IPS-20b (cell line): ENCODE results near the gene PPA2.
"Not testable (repeated sequence)": the region's sequence is repeated elsewhere in the genome, so short reads cannot be mapped to it uniquely, and the experiment has no call there.

Experiments used
- H3K27ac ChIP-seq: one replicate; pipeline ENCODE4 v1.5.1; 2013; ENCODE audit warnings: low read length
- H3K27me3 ChIP-seq: 2 replicates; pipeline ENCODE4 v1.6.1; 2013; ENCODE audit warnings: mild to moderate bottlenecking, low read length, inconsistent platforms; ENCODE audit not compliant: insufficient read depth
- H3K36me3 ChIP-seq: 2 replicates; pipeline ENCODE4 v1.6.1; 2013; ENCODE audit warnings: low read depth, mild to moderate bottlenecking, inconsistent platforms, low read length, moderate library complexity; ENCODE audit not compliant: insufficient read depth
- H3K4me1 ChIP-seq: 2 replicates; pipeline ENCODE4 v1.6.1; 2013; ENCODE audit warnings: mild to moderate bottlenecking, control low read depth, inconsistent platforms, low read length, moderate library complexity; ENCODE audit not compliant: insufficient read depth
- H3K4me3 ChIP-seq: 2 replicates; pipeline ENCODE4 v1.5.1; 2013; ENCODE audit warnings: mild to moderate bottlenecking, low read length, inconsistent platforms
- H3K9ac ChIP-seq: 2 replicates; pipeline ENCODE4 v1.6.1; 2013; ENCODE audit warnings: low read depth, mild to moderate bottlenecking, inconsistent platforms, low read length, moderate library complexity
- H3K9me3 ChIP-seq: 2 replicates; pipeline ENCODE4 v1.6.1; 2013; ENCODE audit warnings: mild to moderate bottlenecking, low read depth, low read length, inconsistent platforms; ENCODE audit not compliant: insufficient read depth

Gene PPA2

DNA sequence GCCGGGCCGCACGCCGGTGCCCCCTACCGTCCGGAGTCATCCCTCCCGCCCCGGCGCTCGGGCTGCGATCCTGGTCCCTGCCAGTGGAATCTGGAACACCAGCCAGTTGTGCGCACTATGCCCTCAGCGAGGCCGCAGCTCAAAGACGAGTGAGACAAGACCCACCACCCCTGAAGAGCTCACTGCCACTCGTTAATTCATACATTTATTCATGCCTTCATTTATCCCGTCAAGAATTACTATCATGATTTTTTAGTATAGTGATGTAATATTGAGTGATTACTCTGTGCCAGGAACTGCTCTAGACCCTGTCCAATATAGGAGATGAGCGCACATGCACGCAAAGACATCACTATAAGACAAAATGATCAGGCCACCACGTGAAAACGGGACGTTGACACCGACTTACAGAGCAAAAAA lies 247 bp upstream of the PPA2 start:
- H3K4me1 ChIP-seq: peaks cover 11% of the 10 kb centered on the region
- peaks cover 25% of the 10 kb centered on the region for H3K27me3 ChIP-seq
- no peak overlapping the region for H3K27ac ChIP-seq
- H3K9ac ChIP-seq: peak overlapping the region; percentile 95; the same call in 1 of the 2 replicates
- H3K4me3 ChIP-seq: peak overlapping the region; percentile 93; the same call in 1 of the 2 replicates
- 0 out of 2 replicates have a peak, but pooled peaks cover 3% of the 10 kb centered on the region for H3K36me3 ChIP-seq
- H3K9me3 ChIP-seq: no peaks in the 10 kb centered on the region

GRCh38 chr4:105472871-105473323 lies 965 bp downstream of the PPA2 start:
- Histone ChIP-seq H3K9me3 (no peaks in the 10 kb centered on the region), H3K4me1 (peaks cover 11% of the 10 kb centered on the region), H3K9ac (peak overlapping the region; percentile 95), H3K36me3 (0 out of 2 replicates have a peak, but pooled peaks cover 3% of the 10 kb centered on the region), H3K27ac (peak overlapping the region; percentile 85), H3K4me3 (peak overlapping the region; percentile 93), H3K27me3 (peaks cover 25% of the 10 kb centered on the region)

DNA sequence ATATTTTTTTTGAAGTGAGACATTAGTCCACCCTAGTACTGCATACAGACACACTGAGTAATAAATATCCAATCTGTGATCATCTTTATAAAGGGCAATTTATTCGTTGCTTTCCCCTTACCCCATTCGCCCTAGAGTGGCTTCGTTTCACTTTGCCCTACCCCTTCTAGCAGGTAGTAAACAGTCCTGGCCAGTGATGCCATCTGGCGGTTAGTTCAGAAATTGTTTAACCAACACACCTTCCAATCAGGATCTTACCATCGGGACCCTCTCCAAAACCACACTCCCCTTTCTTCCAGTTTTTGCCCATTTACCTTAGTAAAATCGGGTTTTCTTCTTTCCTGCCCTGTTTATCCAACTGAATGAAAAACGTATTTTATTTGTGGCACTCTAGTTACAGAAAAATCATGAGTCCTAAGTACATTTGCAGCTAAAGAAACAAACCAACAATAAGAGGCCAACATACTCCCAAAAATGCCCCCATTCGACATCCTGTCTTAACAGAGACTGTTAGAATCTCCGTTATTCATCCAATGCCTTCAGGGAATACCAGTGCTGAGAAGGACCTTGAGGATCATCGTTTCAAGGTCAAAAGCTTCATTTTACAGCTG lies 2.2 kb downstream of the PPA2 start:
- no peak overlapping the region for H3K27ac ChIP-seq

DNA sequence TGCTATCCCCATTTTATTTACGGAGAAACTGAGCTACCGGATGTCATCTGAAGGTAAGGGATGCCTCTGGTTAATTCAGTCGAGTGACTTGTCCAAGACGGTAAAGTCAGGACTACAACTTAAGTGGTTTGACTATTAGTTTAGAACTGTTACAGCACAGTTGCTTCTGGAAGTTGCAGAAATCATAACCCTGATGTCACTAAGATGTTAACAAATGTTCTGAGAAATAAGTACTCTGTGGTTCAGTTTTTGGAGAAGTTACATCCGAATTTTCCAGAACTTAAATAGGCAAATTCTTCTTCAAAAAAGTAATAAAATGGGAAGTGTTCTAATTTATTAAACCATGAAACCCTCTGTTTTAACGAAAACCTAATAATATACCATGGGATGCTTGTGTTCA lies 3.1 kb downstream of the PPA2 start:
- H3K4me1 ChIP-seq: peaks cover 11% of the 10 kb centered on the region
- no peak overlapping the region for H3K4me3 ChIP-seq
- H3K9me3 ChIP-seq: no peaks in the 10 kb centered on the region
- peaks cover 17% of the 10 kb centered on the region for H3K27me3 ChIP-seq
- H3K27ac ChIP-seq: no peak overlapping the region
- H3K36me3 ChIP-seq: peaks cover 8% of the 10 kb centered on the region; the same call in 1 of the 2 replicates
- no peak overlapping the region for H3K9ac ChIP-seq

More for the DNA sequence above, 2.2 kb downstream of the PPA2 start:
- Histone ChIP-seq H3K4me3 (peak overlapping the region; percentile 93), H3K4me1 (peaks cover 11% of the 10 kb centered on the region), H3K27me3 (peaks cover 18% of the 10 kb centered on the region), H3K36me3 (0 out of 2 replicates have a peak, but pooled peaks cover 3% of the 10 kb centered on the region), H3K9me3 (no peaks in the 10 kb centered on the region), H3K9ac (no peak overlapping the region)

GRCh38 chr4:105469736-105470135 lies 4.1 kb downstream of the PPA2 start:
- H3K4me1 ChIP-seq: peaks cover 11% of the 10 kb centered on the region
- H3K27ac ChIP-seq: no peak overlapping the region
- peaks cover 8% of the 10 kb centered on the region; the same call in 1 of the 2 replicates for H3K36me3 ChIP-seq
- H3K9me3 ChIP-seq: no peaks in the 10 kb centered on the region
- H3K9ac ChIP-seq: no peak overlapping the region
- H3K4me3 ChIP-seq: no peak overlapping the region
- peaks cover 7% of the 10 kb centered on the region for H3K27me3 ChIP-seq

- Histone ChIP-seq H3K27me3 (no peaks in the 10 kb centered on the region), H3K9ac (no peak overlapping the region), H3K4me3 (no peak overlapping the region), H3K36me3 (peaks cover 8% of the 10 kb centered on the region; the same call in 1 of the 2 replicates), H3K4me1 (no peaks in the 10 kb centered on the region; the same call in 1 of the 2 replicates), H3K27ac (no peak overlapping the region), H3K9me3 (no peaks in the 10 kb centered on the region)
These were observed 7.3 kb downstream of the PPA2 start for GRCh38 chr4:105466580-105466979.

GRCh38 chr4:105464563-105464962 lies 9.3 kb downstream of the PPA2 start:
- H3K36me3 ChIP-seq, H3K4me1 ChIP-seq, H3K9me3 ChIP-seq: not testable (repeated sequence)

GRCh38 chr4:105462576-105462975 lies 11.3 kb downstream of the PPA2 start:
- H3K27ac ChIP-seq: no peak overlapping the region
- H3K27me3 ChIP-seq: no peaks in the 10 kb centered on the region
- H3K4me3 ChIP-seq: no peak overlapping the region
- no peak overlapping the region for H3K9ac ChIP-seq
- H3K9me3 ChIP-seq: no peaks in the 10 kb centered on the region
- H3K36me3 ChIP-seq: peaks cover 6% of the 10 kb centered on the region; the same call in 1 of the 2 replicates
- no peaks in the 10 kb centered on the region for H3K4me1 ChIP-seq

More at GRCh38 chr4:105464563-105464962, 9.3 kb downstream of the PPA2 start:
- not testable (repeated sequence) for H3K27me3 ChIP-seq, H3K9ac ChIP-seq, H3K4me3 ChIP-seq, H3K27ac ChIP-seq

DNA sequence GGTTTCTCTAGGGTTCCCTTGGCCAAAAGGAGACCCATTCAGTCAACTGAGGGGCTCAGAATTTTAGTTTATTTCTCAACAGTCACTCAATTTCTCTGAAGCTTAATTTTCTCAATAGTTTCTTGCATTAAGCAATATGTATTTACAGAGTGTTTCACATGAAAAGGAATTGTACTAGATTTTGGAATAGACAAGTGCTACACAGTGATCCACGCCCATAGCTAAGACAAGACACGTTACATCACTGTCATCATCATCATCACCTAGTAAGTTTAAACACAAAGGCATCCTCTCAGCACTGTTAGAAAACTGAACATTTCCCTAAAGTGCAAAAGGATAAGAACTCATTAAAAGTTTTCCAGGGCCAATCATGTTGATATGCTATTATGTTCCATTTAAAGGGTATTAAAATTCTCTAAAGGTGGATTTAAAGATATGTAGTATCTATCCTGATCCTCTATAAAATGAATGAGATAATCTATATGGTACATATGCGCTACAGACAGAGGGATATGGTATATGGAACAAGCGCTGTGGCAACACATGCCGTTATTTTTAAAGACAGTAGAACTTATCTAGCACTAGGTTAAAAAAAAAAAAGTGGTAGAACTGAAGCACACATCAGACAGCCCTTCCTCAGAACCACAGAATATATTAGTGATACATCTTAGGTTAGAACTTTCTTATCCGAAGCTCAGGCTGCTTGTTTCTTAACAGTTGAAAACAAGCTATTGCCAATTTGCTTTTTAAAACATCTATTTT lies 12.1 kb downstream of the PPA2 start:
- Histone ChIP-seq H3K9ac (no peak overlapping the region), H3K4me1 (no peaks in the 10 kb centered on the region), H3K36me3 (peaks cover 6% of the 10 kb centered on the region; the same call in 1 of the 2 replicates), H3K9me3 (no peaks in the 10 kb centered on the region), H3K27me3 (no peaks in the 10 kb centered on the region), H3K27ac (no peak overlapping the region), H3K4me3 (no peak overlapping the region)

DNA sequence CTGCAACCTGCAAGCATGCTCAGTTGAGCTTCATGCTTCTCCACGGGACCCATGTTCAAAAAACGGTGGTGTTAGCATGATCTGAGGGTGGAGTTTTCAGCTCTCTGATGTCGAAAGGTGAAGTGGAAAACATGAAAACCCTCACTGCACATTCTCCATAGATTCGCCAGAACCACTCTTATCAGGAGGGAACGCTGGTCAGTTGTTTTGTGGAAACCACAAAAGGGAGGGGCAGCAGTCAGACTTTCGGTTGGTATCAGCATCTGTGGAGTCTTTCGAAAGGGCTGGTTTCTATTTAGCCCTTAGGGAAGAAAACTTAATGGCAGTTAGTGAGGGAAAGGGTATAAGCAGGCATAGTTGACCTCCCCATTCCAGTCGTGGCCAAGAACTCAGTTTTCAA lies 12.6 kb downstream of the PPA2 start:
- Histone ChIP-seq H3K4me1 (no peaks in the 10 kb centered on the region), H3K27ac (no peak overlapping the region), H3K4me3 (no peak overlapping the region), H3K27me3 (no peaks in the 10 kb centered on the region), H3K36me3 (peaks cover 5% of the 10 kb centered on the region; the same call in 1 of the 2 replicates), H3K9me3 (no peaks in the 10 kb centered on the region), H3K9ac (no peak overlapping the region)

- H3K27me3 ChIP-seq: no peaks in the 10 kb centered on the region
- no peaks in the 10 kb centered on the region for H3K36me3 ChIP-seq
These were observed 13.6 kb downstream of the PPA2 start for GRCh38 chr4:105460306-105460705.

GRCh38 chr4:105458541-105458940 lies 15.3 kb downstream of the PPA2 start:
- H3K9me3 ChIP-seq, H3K27me3 ChIP-seq, H3K27ac ChIP-seq, H3K4me3 ChIP-seq, H3K9ac ChIP-seq, H3K36me3 ChIP-seq, H3K4me1 ChIP-seq: not testable (repeated sequence)

More at GRCh38 chr4:105460306-105460705, 13.6 kb downstream of the PPA2 start:
- no peaks in the 10 kb centered on the region for H3K4me1 ChIP-seq
- H3K9ac ChIP-seq: no peak overlapping the region
- H3K4me3 ChIP-seq: no peak overlapping the region
- H3K9me3 ChIP-seq: no peaks in the 10 kb centered on the region
- H3K27ac ChIP-seq: no peak overlapping the region
